ENCODE data around the gene RAP1GAP.

The RAP1GAP gene

GRCh38 chr1:21618561-21619374 lies 50.4 kb downstream of the RAP1GAP start:
- in situ Hi-C loops (cut with HindIII; ENCODE audit: low sequenced_read_pairs): no loop called here
- no peak overlapping the region for H3K4me3 ChIP-seq (ENCODE audit: low read depth, low read length)
- no peak for TF ChIP-seq CTCF (IDR thresholded peaks at IDR 0.05; ENCODE audit: low read depth, low read length)
- no peak for DNase-seq (ENCODE audit: low read depth, low spot score)

- in situ Hi-C loops (cut with HindIII; ENCODE audit: low sequenced_read_pairs): no loop called here
- no peak for DNase-seq (ENCODE audit: low read depth, low spot score)
- no peak overlapping the region for H3K4me3 ChIP-seq (ENCODE audit: low read depth, low read length)
- no peak for TF ChIP-seq CTCF (IDR thresholded peaks at IDR 0.05; ENCODE audit: low read depth, low read length)
Measured at GRCh38 chr1:21618059-21618458, 51.1 kb downstream of the RAP1GAP start.

- no peak for TF ChIP-seq CTCF (IDR thresholded peaks at IDR 0.05; ENCODE audit: low read depth, low read length)
- in situ Hi-C loops (cut with HindIII; ENCODE audit: low sequenced_read_pairs): no loop called here
- H3K4me3 ChIP-seq (ENCODE audit: low read depth, low read length): no peak overlapping the region
- no peak for DNase-seq (ENCODE audit: low read depth, low spot score)
Measured at GRCh38 chr1:21617126-21617738, 51.9 kb downstream of the RAP1GAP start.

DNA sequence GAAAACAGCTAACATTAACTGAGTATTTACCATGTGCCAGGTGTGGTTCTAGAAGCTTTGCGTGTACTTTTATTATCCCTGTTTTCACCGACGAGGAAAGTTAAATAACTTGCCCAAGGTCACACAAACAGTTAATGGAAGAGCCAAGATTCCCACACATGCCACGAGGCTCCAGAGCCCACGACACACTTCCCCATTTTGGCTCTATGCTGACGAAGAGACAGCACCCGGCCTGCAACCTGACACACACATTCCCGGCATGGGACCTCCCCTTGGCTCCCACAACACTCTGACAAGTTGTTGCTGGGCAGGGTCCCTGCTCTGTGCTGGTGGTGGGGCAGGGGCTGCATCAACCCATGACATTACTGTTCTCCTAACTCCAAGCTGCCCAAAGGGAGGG lies 52.8 kb downstream of the RAP1GAP start:
- no peak for DNase-seq (ENCODE audit: low read depth, low spot score)
- H3K4me3 ChIP-seq (ENCODE audit: low read depth, low read length): no peak overlapping the region
- in situ Hi-C loops (cut with HindIII; ENCODE audit: low sequenced_read_pairs): no loop called here
- no peak for TF ChIP-seq CTCF (IDR thresholded peaks at IDR 0.05; ENCODE audit: low read depth, low read length)

GRCh38 chr1:21614419-21615115 lies 54.6 kb downstream of the RAP1GAP start:
- DNase-seq (ENCODE audit: low read depth, low spot score): no peak

More at GRCh38 chr1:21614419-21615115, 54.6 kb downstream of the RAP1GAP start:
- no peak for TF ChIP-seq CTCF (IDR thresholded peaks at IDR 0.05; ENCODE audit: low read depth, low read length)
- in situ Hi-C loops (cut with HindIII; ENCODE audit: low sequenced_read_pairs): no loop called here
- H3K4me3 ChIP-seq (ENCODE audit: low read depth, low read length): no peak overlapping the region
